ENCODE data around the gene NCOA1.
"Not testable (repeated sequence)": the region's sequence is repeated elsewhere in the genome, so short reads cannot be mapped to it uniquely, and the experiment has no call there.

NCOA1 gene

GRCh38 chr2:24580561-24580960 is 89.5 kb downstream of the NCOA1 start:
- ATAC-seq = no peak

GRCh38 chr2:24581971-24582370 is 90.9 kb downstream of the NCOA1 start:
- ATAC-seq = not testable (repeated sequence)

- ATAC-seq = peak; percentile 92 to 95
Observed at GRCh38 chr2:24586955-24587354, 95.9 kb downstream of the NCOA1 start.

- no peak for ATAC-seq
Observed at GRCh38 chr2:24588294-24588693, 97.2 kb downstream of the NCOA1 start.

- ATAC-seq = no peak
Observed at GRCh38 chr2:24592441-24593100, 101.5 kb downstream of the NCOA1 start.

GRCh38 chr2:24594283-24594682 is 103.2 kb downstream of the NCOA1 start:
- no peak for ATAC-seq

- ATAC-seq = no peak
Observed at GRCh38 chr2:24597181-24597870, 106.3 kb downstream of the NCOA1 start.

GRCh38 chr2:24600140-24600539 is 109.1 kb downstream of the NCOA1 start:
- ATAC-seq = not testable (repeated sequence)

- ATAC-seq = no peak
Observed at GRCh38 chr2:24611631-24612030, 120.6 kb downstream of the NCOA1 start.

- ATAC-seq = peak; percentile 33 to 56
Observed at GRCh38 chr2:24613154-24613814, 122.2 kb downstream of the NCOA1 start.

- no peak for ATAC-seq
Observed at GRCh38 chr2:24616616-24617015, 125.6 kb downstream of the NCOA1 start.

- no peak for ATAC-seq
Observed at GRCh38 chr2:24617424-24617823, 126.4 kb downstream of the NCOA1 start.

GRCh38 chr2:24618144-24618543 is 127.1 kb downstream of the NCOA1 start:
- ATAC-seq = no peak

GRCh38 chr2:24618680-24619079 is 127.6 kb downstream of the NCOA1 start:
- ATAC-seq = no peak

- no peak for ATAC-seq
Observed at GRCh38 chr2:24620936-24621335, 129.9 kb downstream of the NCOA1 start.

- no peak for ATAC-seq
Observed at GRCh38 chr2:24621779-24622538, 130.9 kb downstream of the NCOA1 start.

GRCh38 chr2:24623535-24623934 is 132.5 kb downstream of the NCOA1 start:
- ATAC-seq = no peak

- ATAC-seq = no peak
Observed at GRCh38 chr2:24625728-24626127, 134.7 kb downstream of the NCOA1 start.

- no peak for ATAC-seq
Observed at GRCh38 chr2:24626131-24626530, 135.1 kb downstream of the NCOA1 start.

GRCh38 chr2:24628746-24629145 is 137.7 kb downstream of the NCOA1 start:
- no peak for ATAC-seq

- ATAC-seq = no peak
Observed at GRCh38 chr2:24632172-24632571, 141.1 kb downstream of the NCOA1 start.

GRCh38 chr2:24635181-24635580 is 144.1 kb downstream of the NCOA1 start:
- ATAC-seq = no peak

GRCh38 chr2:24638568-24638967 is 147.5 kb downstream of the NCOA1 start:
- no peak for ATAC-seq
